ENCODE data around the gene ADGRG6.
"Not testable (repeated sequence)": the region's sequence is repeated elsewhere in the genome, so short reads cannot be mapped to it uniquely, and the experiment has no call there.

ADGRG6 gene

DNA sequence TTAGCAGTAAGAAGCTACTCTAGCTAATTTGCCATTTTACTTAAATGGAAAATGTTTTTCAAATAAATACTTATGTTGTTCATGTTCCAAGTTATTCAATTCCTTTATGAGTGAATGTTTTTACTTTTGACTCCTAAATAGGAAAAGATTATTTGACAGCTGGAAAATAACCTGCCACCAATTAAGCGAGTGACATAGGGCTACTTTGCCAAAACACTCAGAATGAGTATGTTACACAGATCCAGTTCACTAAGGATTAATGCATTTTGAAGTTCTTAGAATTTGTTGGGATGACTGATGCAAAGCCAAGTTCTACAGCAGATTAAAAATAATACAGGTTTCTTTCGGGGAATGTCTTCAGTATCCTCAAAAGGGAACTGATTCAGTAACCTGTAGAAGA, 144.4 kb downstream of the ADGRG6 start:
- DNase-seq (ENCODE audit: low spot score) = no peak

DNA sequence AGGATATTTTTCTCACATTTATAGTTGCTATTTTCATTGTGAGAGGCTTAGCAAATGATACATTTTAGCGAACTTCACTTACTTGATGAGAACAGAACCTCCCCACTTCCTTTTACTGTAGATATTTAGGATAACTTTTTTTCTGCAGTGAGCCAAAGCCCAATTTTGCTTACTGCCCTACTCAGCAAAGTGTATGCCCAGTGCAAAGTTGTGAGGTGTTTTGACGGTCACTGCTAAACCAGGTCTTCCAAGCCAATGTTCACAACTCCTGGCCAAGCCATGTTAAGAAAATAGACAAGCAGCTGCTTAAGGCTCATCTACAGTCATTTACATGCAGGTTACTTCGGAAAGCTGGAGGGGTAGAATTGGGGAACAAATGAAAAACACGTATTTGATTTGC, 144.8 kb downstream of the ADGRG6 start:
- DNase-seq (ENCODE audit: low spot score) = no peak

DNA sequence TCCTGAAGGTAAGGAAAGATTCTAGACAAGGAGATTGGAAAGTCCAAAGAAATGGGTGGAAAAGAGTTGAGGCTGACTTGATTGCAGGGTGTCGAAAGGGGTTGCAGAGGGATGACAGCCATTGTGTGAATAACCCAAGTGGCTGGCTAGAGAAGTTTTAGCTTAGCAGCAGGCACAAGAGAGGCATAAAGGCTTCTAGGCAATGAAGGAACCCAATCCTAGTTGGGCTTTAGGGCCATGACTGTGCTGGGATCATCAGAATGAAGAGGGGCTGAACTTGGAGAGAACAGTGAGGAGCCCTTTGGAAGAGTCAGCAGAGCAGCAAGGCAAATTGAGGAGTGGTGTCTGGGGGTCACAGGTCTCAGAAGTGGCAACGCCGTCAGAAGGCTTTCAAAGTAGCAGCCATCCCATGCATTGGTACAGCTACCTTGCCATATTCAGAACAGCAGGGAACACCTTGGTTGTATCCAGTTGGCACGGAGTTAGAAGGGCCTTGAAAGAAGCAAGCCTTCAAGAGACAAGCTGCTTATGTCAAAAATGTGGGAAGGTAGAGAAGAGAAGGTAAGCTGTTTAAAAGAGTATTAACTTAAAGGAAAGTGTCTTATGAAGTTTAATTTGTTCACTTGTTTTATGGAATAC, 146.4 kb downstream of the ADGRG6 start:
- DNase-seq (ENCODE audit: low spot score) = no peak

GRCh38 chr6:142450856-142451255, 149.0 kb downstream of the ADGRG6 start:
- not testable (repeated sequence) for DNase-seq (ENCODE audit: low spot score)

DNA sequence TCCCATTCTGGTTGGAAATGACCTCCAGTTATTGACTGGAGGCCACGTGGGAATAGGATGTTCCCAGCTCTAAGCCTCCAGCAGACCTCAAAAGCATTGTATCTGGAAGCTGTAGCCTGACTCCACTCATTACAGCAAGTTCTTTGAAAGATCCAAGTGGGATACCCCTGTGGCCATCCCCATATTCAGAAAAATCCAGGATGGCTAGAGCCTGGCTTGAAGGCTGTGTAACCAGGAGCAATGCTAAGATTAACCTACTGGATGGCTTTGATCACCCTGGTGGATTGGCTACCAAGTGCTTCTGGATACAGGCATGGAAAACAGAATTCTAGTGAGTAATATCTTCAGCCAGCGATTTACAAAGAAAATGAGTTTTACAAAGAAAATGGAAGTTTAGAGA, 151.2 kb downstream of the ADGRG6 start:
- no peak for DNase-seq (ENCODE audit: low spot score)

DNA sequence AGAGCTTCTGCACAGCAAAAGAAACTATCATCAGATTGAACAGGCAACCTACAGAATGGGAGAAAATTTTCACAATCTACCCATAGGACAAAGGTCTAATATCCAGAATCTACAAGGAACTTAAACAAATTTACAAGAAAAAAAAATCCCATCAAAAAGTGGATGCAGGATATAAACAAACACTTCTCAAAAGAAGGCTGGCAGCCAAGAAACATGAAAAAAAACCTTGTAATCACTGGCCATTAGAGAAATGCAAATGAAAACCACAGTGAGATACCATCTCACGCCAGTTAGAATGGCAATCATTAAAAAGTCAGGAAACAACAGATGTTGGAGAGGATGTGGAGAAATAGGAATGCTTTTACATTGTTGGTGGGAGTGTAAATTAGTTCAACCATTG, 152.4 kb downstream of the ADGRG6 start:
- DNase-seq (ENCODE audit: low spot score) = not testable (repeated sequence)

DNA sequence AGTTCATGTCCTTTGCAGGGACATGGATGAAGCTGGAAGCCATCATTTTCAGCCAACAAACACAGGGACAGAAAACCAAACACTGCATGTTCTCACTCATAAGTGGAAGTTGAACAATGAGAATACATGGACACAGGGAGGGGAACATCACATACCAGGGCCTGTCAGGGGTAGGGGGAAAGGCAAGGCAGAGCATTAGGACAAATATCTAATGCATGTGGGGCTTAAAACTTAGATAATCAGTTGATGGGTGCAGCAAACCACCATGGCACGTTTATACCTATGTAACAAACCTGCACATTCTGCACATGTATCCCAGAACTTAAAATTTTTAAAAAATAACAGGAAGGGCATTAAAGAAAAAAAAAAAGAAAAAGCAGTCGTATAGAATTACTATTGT, 153.0 kb downstream of the ADGRG6 start:
- DNase-seq (ENCODE audit: low spot score) = not testable (repeated sequence)

- DNase-seq (ENCODE audit: low spot score) = no peak
Observed at GRCh38 chr6:142455957-142456589, 154.3 kb downstream of the ADGRG6 start.

DNA sequence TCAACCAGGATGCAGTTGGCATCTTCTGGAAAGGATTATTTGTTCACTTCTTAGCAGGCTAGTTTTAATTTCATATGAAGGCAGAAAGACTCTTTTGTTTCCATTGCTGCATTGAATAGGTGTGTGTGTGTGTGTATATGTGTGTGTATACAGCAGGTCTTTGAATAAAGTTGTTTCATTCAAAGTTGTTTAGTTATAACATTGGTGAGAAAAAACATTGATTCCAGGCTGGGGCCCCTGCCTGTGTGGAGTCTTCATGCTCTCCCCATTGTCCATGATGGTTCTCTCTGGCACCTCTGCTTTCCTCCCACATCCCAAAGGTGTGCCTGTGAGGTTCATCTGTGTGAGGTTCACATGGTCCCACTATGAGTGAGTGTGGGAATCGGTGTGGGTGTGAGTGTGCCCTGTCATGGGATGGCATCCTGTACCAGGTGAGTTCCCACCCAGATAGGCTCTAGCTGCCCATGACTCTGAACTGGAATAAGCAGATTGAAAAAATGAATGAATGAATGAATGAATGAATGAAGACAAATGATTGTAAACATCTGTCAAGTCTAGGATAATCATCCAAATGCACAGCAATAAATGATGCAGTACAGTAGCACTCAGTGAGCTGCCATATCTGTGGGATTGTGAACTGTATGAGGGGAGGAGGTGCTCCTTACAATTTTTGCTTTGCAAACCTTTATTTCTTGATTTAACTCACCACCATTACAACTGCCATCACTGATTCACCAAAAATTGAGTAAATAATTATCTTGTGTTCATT, 156.0 kb downstream of the ADGRG6 start:
- DNase-seq (ENCODE audit: low spot score) = no peak

- DNase-seq (ENCODE audit: low spot score) = no peak
Observed at GRCh38 chr6:142458836-142459235, 157.0 kb downstream of the ADGRG6 start.

DNA sequence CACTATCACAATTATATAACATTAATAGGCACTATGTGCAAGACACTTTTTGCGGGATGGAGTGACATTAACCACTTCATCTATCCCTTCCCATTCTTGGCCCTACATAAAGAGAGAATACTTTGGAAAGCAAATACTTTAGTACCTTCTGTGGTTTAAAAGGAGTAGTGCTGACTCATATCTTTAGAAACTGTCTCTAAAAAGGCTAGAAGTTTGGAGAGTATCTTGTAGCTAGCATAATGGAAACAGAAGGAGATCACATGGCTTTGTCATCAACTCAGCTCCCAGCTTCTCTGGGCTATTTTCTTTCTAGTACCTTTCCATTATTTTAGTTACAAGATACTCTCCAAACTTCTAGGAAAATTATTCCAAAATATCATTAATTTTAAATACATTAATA, 157.5 kb downstream of the ADGRG6 start:
- no peak for DNase-seq (ENCODE audit: low spot score)

GRCh38 chr6:142462260-142462659, 160.5 kb downstream of the ADGRG6 start:
- no peak for DNase-seq (ENCODE audit: low spot score)

- no peak for DNase-seq (ENCODE audit: low spot score)
Observed at GRCh38 chr6:142463988-142464387, 162.2 kb downstream of the ADGRG6 start.

GRCh38 chr6:142469220-142469619, 167.4 kb downstream of the ADGRG6 start:
- no peak for DNase-seq (ENCODE audit: low spot score)

GRCh38 chr6:142470421-142470820, 168.6 kb downstream of the ADGRG6 start:
- DNase-seq (ENCODE audit: low spot score) = no peak

GRCh38 chr6:142474531-142475289, 172.9 kb downstream of the ADGRG6 start:
- DNase-seq (ENCODE audit: low spot score) = peak; percentile 33

GRCh38 chr6:142476452-142476851, 174.6 kb downstream of the ADGRG6 start:
- DNase-seq (ENCODE audit: low spot score) = no peak

DNA sequence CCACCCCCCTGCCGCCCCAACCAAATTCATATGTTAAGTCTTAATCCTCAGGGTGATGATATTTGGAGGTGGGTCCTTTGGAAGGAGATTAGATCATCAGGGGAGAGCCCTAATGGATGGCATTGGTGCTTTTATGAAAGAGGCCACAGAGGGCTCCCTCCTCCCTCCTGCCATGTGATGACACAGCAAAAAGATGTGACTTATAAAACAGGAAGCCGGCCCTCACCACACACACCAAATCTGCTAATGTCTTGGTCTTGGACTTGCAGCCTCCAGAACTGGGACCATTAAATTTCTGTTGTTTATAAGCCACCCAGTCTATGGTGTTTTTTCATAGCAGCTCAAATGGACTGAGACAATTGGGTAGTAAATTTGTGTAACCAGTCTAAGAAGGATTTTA, 176.3 kb downstream of the ADGRG6 start:
- DNase-seq (ENCODE audit: low spot score) = peak; percentile 15

GRCh38 chr6:142481466-142481865, 179.7 kb downstream of the ADGRG6 start:
- DNase-seq (ENCODE audit: low spot score) = no peak

DNA sequence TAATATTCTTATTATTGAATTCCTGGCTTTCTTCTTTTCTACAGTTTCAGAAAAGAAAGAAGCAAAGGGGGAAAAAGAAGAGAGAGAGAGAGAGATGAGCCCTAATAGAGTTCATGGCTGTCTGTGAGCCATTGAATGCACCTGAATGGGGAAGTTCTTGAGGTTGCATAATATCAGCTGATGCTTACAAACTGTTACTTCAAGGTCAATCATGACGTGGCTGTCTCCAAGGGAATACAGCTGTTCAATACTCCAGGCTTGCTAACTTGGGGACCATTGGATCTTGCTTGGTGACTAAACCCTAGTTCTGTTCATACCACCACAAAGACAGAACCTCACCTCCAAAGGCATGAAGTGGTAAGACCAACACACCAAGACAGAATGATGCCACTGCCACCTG, 180.4 kb downstream of the ADGRG6 start:
- no peak for DNase-seq (ENCODE audit: low spot score)

- no peak for DNase-seq (ENCODE audit: low spot score)
Observed at GRCh38 chr6:142482974-142483373, 181.2 kb downstream of the ADGRG6 start.

DNA sequence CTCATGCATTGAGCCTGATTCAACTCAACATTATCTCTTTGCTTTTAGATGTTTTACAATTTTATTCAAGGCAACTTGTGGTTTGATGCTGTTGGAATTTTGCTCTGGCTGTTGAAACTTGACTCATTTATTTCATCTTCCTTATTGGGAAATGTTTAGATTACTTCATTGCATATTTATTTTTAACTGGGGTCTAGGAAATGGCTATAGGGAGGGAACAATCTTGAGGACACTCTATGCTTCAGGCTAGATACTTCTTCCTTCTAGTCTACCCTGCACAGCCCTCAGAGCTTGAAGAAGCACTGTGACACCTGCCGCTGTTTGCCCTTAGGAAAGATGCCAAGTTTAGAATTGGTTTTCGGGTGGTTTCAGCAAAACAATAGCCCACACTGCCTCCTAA, 183.4 kb downstream of the ADGRG6 start:
- DNase-seq (ENCODE audit: low spot score) = no peak

Measured in activated CD4-positive, alpha-beta T cell treated with anti-CD3 and anti-CD28 coated beads, Interleukin-2, Interleukin-4, amounts not matched to agents 100 ng/mL and 50 ng/mL, durations not matched to agents 16 hours and 8 hours (primary cell).